HG03139 (cell line): ENCODE results near the gene IDH3G.

Experiments
- ATAC-seq: cut with Tn5 transposase; IDR thresholded peaks from one replicate; pipeline ENCODE4 v1.9.1; 2021; ENCODE audit not compliant: unreplicated experiment

Gene IDH3G

DNA sequence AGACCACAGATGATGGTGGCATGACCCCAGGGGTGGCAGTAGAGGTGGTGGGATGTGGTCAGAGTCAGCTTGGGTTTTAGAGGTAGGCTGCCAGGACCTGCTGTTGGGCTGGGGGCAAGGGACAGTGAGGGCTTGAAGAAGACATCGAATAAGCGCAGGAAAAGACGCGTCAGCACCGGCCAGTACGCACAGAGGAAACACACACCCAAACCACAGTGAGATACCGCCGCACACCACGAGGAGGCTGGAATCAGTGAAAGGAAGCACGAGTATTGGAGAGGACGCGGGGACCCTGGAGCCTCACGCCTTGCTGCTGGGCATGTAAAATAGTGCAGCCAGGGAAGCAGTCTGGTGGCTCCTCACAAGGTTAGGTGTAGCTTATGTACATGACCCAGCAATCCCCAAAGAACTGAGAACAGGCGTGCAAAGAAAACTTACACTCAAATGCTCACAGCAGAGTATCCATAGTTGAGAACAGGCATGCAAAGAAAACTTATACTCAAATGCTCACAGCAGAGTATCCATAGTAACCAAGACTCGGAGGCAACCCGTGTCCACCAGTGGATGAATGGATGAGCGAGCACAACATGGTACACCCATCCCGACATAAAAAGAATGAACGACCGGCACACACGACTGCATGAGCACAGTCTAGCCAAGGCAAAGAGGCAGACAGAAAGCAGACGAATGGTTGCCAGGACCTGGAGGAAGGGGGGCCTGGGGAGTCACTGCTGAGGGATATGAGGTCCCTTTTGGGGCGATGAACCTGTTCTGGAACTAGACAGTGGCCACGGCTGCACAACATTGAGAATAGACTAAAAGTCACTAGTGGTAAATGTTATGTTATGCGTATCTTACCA lies 22.9 kb upstream of the IDH3G start:
- ATAC-seq = no peak

- ATAC-seq = no peak
Observed at GRCh38 chrX:153814591-153815315, 20.6 kb upstream of the IDH3G start.

DNA sequence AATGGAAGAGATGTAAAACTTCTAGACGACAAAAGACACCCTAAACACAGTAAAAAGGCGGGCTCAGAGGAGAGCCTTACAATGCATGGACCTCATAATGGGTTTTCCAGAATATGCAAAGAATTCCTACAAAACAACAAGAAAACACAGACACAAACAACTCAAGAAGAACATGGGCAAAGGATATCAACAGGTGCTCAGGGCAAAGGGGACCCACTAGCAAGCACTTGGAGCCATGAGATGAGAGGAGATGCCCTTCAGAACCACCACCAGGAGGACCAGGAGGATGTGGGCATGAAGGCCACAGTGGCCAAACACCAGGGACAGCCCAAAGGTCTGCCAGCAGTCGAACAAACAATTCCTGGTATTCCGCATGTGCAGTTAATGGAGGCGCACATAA lies 19.0 kb upstream of the IDH3G start:
- no peak for ATAC-seq

- ATAC-seq = no peak
Observed at GRCh38 chrX:153812220-153812619, 18.0 kb upstream of the IDH3G start.

DNA sequence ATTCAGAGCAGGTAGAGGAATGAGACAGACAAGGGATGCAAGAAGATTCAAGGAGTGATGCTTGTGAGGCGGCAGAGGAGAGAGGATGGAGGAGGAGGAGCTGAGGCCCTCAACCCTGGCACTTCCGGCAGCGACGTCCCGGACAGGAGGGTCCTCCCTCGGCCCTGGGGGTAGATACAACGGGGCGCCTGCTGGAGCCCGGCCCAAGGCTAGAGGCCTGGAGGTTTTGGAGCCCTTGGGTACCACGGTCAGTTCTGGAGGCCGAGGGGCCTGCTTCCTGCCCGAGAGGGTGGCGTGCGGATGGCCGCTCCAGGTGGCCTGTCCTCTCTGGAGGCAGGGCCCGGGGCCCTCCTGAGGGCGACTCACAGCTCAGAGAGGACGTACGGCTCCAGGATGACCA lies 13.8 kb upstream of the IDH3G start:
- ATAC-seq = no peak

GRCh38 chrX:153806999-153807575 lies 12.9 kb upstream of the IDH3G start:
- no peak for ATAC-seq

DNA sequence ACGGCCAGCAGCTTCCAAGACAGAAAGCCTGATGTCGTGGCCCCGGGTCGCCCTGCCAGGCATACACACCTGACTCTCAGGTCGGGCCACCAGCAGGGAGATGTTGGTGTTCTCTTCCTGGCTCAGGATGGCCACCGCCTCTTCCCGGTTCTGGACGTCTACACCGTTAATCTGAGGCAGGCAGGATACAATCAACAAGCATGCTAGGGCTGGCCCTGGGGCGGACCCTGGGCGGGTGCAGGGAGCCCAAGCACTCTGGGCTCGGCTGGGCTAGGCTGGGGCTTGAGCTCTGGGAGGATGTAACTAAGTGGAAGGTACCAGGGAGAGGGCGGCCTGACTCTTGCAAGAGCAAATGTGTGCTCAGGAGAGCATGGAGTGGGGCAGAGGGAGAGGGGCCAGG lies 11.3 kb upstream of the IDH3G start:
- ATAC-seq = no peak

- ATAC-seq = no peak
Observed at GRCh38 chrX:153804621-153805020, 10.4 kb upstream of the IDH3G start.

DNA sequence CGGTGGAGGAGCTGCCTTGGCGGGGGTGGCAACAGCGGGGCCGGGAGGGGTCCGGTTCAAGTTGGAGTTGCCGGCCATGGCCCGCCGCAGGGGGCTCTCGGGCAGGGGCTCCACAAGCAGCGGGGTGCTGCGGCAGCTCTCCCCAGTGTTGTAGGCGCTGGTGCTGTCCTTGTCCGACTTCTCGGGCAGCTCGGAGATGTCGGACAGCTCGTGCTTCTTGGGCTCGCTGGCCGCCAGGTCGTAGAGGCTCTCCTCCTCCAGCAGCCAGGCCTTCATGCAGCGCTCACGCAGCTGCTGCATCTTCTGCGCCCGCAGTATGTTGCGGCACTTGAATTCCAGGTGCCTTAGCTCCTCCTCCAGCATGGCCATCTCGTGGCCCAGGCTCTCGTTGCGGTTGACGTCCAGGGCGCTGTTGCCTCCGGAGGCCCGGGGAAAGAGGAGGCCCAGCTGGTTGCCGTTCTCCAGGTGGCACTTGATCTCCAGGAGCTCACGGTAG lies 10.0 kb upstream of the IDH3G start:
- no peak for ATAC-seq

DNA sequence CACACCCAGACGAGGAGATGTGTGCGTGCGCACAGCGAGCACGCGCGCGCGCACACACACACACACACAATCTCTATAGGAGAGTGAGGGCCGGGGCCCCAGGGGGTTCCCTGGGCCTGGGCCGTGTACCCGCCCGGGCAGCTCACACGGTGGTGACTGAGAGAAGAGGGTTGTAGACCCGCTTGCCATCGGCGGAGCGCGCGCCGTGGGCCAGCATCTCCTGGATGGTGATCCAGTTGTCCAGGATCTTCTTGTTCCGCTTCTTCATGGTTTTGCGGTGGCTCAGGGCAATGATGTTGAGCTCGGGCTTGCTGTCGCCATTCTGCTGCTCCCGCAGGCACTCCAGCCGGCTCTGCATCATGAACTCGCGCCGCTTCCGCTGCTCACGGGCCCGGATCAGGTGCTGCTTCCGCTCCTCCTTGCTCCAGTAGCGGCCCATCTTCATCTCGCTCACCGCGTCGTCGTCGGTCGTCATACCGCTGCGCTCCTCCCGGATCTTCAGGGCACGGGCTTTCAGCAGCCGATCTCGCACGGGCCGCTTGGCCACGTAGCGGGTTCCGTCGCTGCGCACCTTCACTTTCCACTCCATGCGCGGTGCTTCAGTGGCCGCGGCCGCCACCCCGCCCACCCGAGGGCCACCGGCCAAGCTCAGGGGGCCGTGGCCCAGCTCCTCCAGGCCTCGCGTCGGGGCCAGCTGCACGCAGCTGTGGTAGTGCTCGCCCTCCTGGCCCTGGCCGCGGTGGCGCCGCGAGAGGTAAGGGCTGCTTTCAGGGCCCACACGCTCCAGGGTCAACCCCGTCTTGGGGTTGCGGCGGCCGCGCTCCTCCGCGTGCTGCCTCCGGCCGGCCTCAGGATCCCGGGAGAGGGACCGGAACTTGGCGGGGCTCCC lies 9.3 kb upstream of the IDH3G start:
- ATAC-seq = no peak

- ATAC-seq = no peak
Observed at GRCh38 chrX:153802513-153803045, 8.4 kb upstream of the IDH3G start.

DNA sequence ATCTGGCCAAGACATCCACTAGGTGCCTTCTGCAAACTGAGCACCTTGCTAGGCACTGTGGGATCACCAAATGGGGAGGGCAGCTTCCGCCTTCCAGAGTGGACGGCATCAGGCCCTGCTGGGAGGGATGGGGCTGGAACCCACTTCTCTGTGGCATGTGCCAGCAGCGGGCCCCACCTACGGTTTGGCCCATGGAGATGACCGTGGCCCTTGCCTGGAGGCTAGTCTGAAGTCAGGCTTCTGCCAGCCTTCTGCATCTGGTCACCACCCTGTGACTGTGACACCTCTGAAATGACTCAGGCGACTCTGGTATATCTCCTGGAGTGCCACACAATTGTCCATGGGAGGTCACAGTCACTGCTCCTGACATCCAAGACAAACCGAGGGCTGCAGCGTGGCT lies 7.5 kb upstream of the IDH3G start:
- no peak for ATAC-seq

GRCh38 chrX:153800746-153801145 lies 6.6 kb upstream of the IDH3G start:
- no peak for ATAC-seq

DNA sequence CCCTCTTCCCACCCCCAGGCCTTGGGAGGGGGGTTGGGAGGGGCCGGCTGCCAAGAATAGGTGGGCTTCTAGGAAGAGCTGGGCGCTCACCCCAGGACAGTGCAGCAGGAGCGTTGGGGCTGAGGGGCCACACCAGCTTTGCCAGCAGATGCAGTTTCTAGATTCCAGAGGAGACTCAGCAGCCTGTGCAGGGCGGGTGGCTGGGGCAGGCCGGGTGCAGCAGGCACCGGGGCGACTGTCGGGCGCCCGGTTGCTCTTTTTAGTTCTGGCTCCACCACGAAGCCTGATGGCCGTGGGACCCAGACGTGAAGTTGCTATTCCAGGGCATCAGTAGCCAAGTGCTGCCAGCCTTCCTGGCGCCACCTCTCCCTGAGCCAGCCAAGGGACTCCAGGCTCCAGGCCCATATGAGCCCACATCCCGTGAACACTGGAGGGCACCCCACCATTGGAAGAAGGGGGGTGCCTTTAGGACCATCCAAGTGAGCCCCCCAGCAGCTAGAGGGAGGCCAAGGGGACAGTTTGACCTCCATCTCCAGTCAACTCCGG lies 6.1 kb upstream of the IDH3G start:
- ATAC-seq = no peak

DNA sequence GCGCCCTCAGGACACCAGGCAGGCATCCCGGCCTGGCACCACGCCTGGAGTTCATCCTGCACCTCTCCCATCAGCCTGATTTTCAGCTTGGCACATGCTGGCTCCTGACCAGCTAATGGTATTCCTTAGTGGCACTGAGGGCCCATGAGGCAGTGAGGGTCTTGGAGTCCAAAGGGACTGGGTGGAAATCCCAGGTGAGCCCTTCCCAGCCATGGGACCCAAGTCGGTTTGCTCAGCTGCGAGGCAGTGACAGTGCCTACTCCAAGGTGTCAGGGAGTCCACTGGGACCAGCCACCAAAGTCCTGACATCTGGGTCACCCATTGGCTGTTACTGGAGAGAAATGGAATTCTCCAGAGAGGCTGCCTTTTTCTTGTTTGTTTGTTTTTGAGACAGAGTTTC lies 5.2 kb upstream of the IDH3G start:
- no peak for ATAC-seq

GRCh38 chrX:153797415-153798015 lies 3.3 kb upstream of the IDH3G start:
- no peak for ATAC-seq

DNA sequence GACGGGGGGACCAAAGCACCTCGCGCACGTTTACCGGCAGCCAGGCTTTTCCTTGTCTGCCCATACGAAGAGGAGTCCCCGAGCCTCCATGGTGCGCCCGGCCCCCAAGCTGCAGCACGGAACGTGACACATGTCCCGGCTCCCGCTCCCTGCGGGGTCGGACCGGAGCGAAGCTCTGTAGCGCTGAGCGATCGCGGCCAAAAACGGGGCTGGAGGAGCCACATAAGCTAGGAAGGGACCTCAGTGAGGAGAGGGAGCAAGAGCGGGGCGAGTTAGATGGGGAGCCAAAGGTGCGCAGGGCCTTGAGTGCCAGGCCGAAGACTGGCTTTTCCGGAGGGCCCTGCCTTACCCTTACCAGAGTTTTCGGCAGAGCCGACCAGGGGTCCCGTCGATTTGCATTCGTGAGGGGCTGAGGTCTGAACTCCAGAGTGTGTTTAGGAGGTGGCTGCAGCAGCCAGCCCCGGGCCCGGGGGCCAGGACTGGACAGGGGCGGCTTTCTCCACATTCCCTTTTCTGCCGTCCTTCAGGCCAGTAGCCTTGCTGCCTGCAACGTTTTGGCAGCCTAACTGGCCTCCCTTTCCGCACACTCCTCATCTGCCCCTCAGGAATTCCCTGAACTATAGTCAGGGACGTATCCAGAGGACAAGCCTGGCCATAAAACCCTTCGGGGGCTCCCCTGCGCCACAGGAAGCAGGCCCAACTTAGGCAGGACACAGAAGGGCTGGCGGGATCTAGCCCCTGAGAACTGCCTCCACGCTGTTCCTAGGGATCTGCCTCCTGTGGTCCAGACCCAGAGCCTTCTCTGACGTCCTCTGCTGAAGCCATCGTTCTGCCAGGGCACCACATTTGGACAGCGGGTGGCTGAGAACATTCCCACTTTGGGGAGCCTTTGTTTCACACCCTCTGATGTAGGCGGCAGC lies 982 bp upstream of the IDH3G start:
- ATAC-seq = no peak

GRCh38 chrX:153793291-153793690 lies 884 bp downstream of the IDH3G start:
- no peak for ATAC-seq

DNA sequence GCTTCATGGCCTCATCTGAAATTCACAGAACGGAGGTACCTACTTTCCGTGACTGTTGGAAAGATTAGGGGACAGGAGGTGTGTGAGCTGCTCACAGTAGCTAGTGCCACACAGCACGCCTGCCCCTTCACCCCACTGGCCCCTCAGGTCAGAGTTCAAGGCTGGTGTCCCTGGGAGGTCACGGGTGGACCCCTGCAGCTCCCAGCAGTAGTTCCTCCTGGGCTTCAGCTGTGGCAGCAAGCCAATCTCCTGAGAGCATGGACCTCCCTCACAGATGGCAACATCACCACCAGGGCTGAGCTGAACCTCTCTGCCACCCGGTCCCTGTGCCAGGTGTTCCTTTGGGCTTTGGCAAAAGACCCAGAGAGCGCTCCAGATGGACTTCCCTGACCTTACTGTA lies 1.8 kb downstream of the IDH3G start:
- no peak for ATAC-seq
